Osteoblast (primary cell): ENCODE results near the gene SOX13. TPM values are rescaled to one million over a fixed set of nuclear protein-coding genes. Genes with fewer than 3 reads are reported as not detected.

ENCODE experiments used
- DNase-seq: peaks from one replicate; pipeline ENCODE4 v3.0.0; 2011; ENCODE audit warnings: low spot score, mixed read lengths; ENCODE audit not compliant: insufficient read length; ENCODE audit errors: missing footprints
- H2AFZ ChIP-seq: 2 replicates; pipeline ENCODE4 v1.6.0; 2011; ENCODE audit warnings: mild to moderate bottlenecking, low read length
- H3K27ac ChIP-seq: 2 replicates; pipeline ENCODE4 v1.5.1; 2011; ENCODE audit warnings: mild to moderate bottlenecking, low read depth, low read length, moderate library complexity
- H3K27me3 ChIP-seq: 2 replicates; pipeline ENCODE4 v1.6.0; 2012; ENCODE audit warnings: mild to moderate bottlenecking, control low read depth, inconsistent platforms, low read length, moderate library complexity; ENCODE audit not compliant: insufficient read depth
- H3K36me3 ChIP-seq: 2 replicates; pipeline ENCODE4 v1.5.1; 2011; ENCODE audit warnings: mild to moderate bottlenecking, low read length, control low read depth, moderate library complexity; ENCODE audit not compliant: insufficient read depth
- H3K4me1 ChIP-seq: 2 replicates; pipeline ENCODE4 v1.5.1; 2011; ENCODE audit warnings: mild to moderate bottlenecking, low read length, control low read depth, moderate library complexity; ENCODE audit not compliant: insufficient read depth
- H3K4me2 ChIP-seq: 2 replicates; pipeline ENCODE4 v1.6.0; 2011; ENCODE audit warnings: mild to moderate bottlenecking, low read length; ENCODE audit not compliant: insufficient read depth
- H3K4me3 ChIP-seq: fragments of 200-600 bp; sonication (generic); 3 replicates; pipeline ENCODE4 v1.5.1; 2012; ENCODE audit warnings: mild to moderate bottlenecking, low read length, inconsistent platforms; ENCODE audit not compliant: insufficient read depth
- H3K79me2 ChIP-seq: 2 replicates; pipeline ENCODE4 v1.6.0; 2012; ENCODE audit warnings: mild to moderate bottlenecking, low read length, control low read depth, inconsistent platforms; ENCODE audit not compliant: insufficient read depth
- H3K9me3 ChIP-seq: 2 replicates; pipeline ENCODE4 v1.5.1; 2011; ENCODE audit warnings: low read depth, low read length, control low read depth
- H4K20me1 ChIP-seq: 2 replicates; pipeline ENCODE4 v1.6.0; 2012; ENCODE audit warnings: mild to moderate bottlenecking, low read length, control low read depth; ENCODE audit not compliant: insufficient read depth
- CTCF ChIP-seq: IDR thresholded peaks from 2 replicates; pipeline ENCODE4 v1.5.1; 2011; ENCODE audit warnings: mild to moderate bottlenecking, low read depth, low read length, moderate library complexity; ENCODE audit errors: extremely low read depth
- total RNA-seq: library from RNA; depleted of rRNA; stranded (reverse); fragments of >200 nt; gene quantifications from 2 replicates; pipeline ENCODE4 v1.2.3, GENCODE V29; 2012

The SOX13 gene
- total RNA-seq, 1 donor: 9.0 TPM

GRCh38 chr1:204091066-204091465 lies 18.2 kb downstream of the SOX13 start:
- Histone ChIP-seq H4K20me1 (peaks cover 2% of the 10 kb centered on the region), H3K27me3 (no peaks in the 10 kb centered on the region), H3K9me3 (no peaks in the 10 kb centered on the region), H3K79me2 (peaks cover 24% of the 10 kb centered on the region), H3K4me3 (no peak overlapping the region), H3K27ac (no peak overlapping the region), H3K4me2 (no peak overlapping the region), H3K4me1 (peaks cover 11% of the 10 kb centered on the region), H2AFZ (no peak overlapping the region), H3K36me3 (no peaks in the 10 kb centered on the region)
- DNase-seq: peak; percentile 81
- no peak for TF ChIP-seq CTCF

GRCh38 chr1:204091787-204092312 lies 18.9 kb downstream of the SOX13 start:
- Histone ChIP-seq H3K79me2 (peaks cover 24% of the 10 kb centered on the region), H3K4me1 (peaks cover 11% of the 10 kb centered on the region), H3K9me3 (no peaks in the 10 kb centered on the region), H4K20me1 (peaks cover 2% of the 10 kb centered on the region), H3K4me3 (no peak overlapping the region), H3K4me2 (no peak overlapping the region), H3K27ac (no peak overlapping the region), H3K36me3 (no peaks in the 10 kb centered on the region), H2AFZ (no peak overlapping the region), H3K27me3 (no peaks in the 10 kb centered on the region)
- DNase-seq: no peak
- no peak for TF ChIP-seq CTCF

GRCh38 chr1:204092632-204093420 lies 19.9 kb downstream of the SOX13 start:
- no peaks in the 10 kb centered on the region for H3K27me3 ChIP-seq
- DNase-seq: peak; percentile 65
- peaks cover 9% of the 10 kb centered on the region for H3K4me1 ChIP-seq
- TF ChIP-seq CTCF: no peak
- no peak overlapping the region for H2AFZ ChIP-seq
- H4K20me1 ChIP-seq: no peaks in the 10 kb centered on the region
- H3K4me2 ChIP-seq: no peak overlapping the region
- no peaks in the 10 kb centered on the region for H3K36me3 ChIP-seq
- H3K9me3 ChIP-seq: no peaks in the 10 kb centered on the region
- H3K27ac ChIP-seq: no peak overlapping the region
- no peak overlapping the region for H3K4me3 ChIP-seq
- peaks cover 23% of the 10 kb centered on the region for H3K79me2 ChIP-seq

GRCh38 chr1:204093421-204093717 lies 20.5 kb downstream of the SOX13 start:
- no peaks in the 10 kb centered on the region for H3K9me3 ChIP-seq
- H3K4me1 ChIP-seq: peaks cover 7% of the 10 kb centered on the region
- H3K36me3 ChIP-seq: no peaks in the 10 kb centered on the region
- H2AFZ ChIP-seq: no peak overlapping the region
- H4K20me1 ChIP-seq: no peaks in the 10 kb centered on the region
- TF ChIP-seq CTCF: no peak
- H3K4me3 ChIP-seq: no peak overlapping the region
- H3K27me3 ChIP-seq: no peaks in the 10 kb centered on the region
- no peak overlapping the region for H3K27ac ChIP-seq
- peaks cover 20% of the 10 kb centered on the region for H3K79me2 ChIP-seq
- H3K4me2 ChIP-seq: no peak overlapping the region
- peak; percentile 9 for DNase-seq
